CD14-positive monocyte (primary cell): ENCODE results near the gene PDE4C. TPM values are rescaled to one million over a fixed set of nuclear protein-coding genes. Genes with fewer than 3 reads are reported as not detected.

Experiments
- DNase-seq, 3 donors: peaks; one replicate each; pipeline ENCODE4 v3.0.0-alpha.2; 2011 to 2022
- H2AFZ ChIP-seq: 2 replicates; pipeline ENCODE4 v1.6.0; 2012; ENCODE audit warnings: mild to moderate bottlenecking, low read depth, low read length, inconsistent platforms; ENCODE audit not compliant: insufficient read depth, poor library complexity, severe bottlenecking
- H3K27ac ChIP-seq, 2 donors: 1 replicate in 1 of 2; 2 replicates in 1 of 2; pipeline ENCODE4 v1.5.1; 2012 to 2013; ENCODE audit warnings: low read length in 2 of 2, control low read depth in 1 of 2, inconsistent platforms in 1 of 2, low read depth in 1 of 2, mild to moderate bottlenecking in 1 of 2
- H3K27me3 ChIP-seq, 2 donors: one replicate each; pipeline versions ENCODE4 v1.6.0 to v1.6.1; 2011 to 2013; ENCODE audit warnings: low read length in 2 of 2; ENCODE audit not compliant: control insufficient read depth in 2 of 2, insufficient read depth in 2 of 2
- H3K36me3 ChIP-seq, 2 donors: replicated peaks in 1 of 2; 1 replicate in 1 of 2; 2 replicates in 1 of 2; pipeline versions ENCODE4 v1.5.1 to v1.6.1; 2012 to 2013; ENCODE audit warnings: low read length in 2 of 2, control low read depth in 1 of 2, inconsistent platforms in 1 of 2, mild to moderate bottlenecking in 1 of 2; ENCODE audit not compliant: insufficient read depth in 2 of 2, control insufficient read depth in 1 of 2
- H3K4me1 ChIP-seq, 2 donors: 1 replicate in 1 of 2; 2 replicates in 1 of 2; pipeline versions ENCODE4 v1.5.1 to v1.6.1; 2012 to 2013; ENCODE audit warnings: low read length in 2 of 2, control low read depth in 1 of 2, inconsistent platforms in 1 of 2, mild to moderate bottlenecking in 1 of 2, moderate library complexity in 1 of 2; ENCODE audit not compliant: insufficient read depth in 2 of 2, control insufficient read depth in 1 of 2
- H3K4me2 ChIP-seq: replicated peaks from 2 replicates; pipeline ENCODE3; 2012; ENCODE audit warnings: low read length, moderate library complexity, mild to moderate bottlenecking; ENCODE audit not compliant: poor library complexity, severe bottlenecking; ENCODE audit errors: extremely low read depth
- H3K4me3 ChIP-seq, 3 experiments: fragments of 200-600 bp in 1 of 3; sonication (generic) in 1 of 3; replicated peaks in 1 of 3; 1 replicate in 2 of 3; 2 replicates in 1 of 3; pipeline ENCODE4 v1.5.1; 2011 to 2013; ENCODE audit warnings: low read length in 3 of 3, mild to moderate bottlenecking in 3 of 3, control low read depth in 2 of 3, low read depth in 2 of 3, inconsistent platforms in 1 of 3, moderate library complexity in 1 of 3
- H3K79me2 ChIP-seq: 2 replicates; pipeline ENCODE4 v1.6.0; 2012; ENCODE audit warnings: mild to moderate bottlenecking, control low read depth, inconsistent platforms, low read length, moderate library complexity; ENCODE audit not compliant: insufficient read depth
- H3K9ac ChIP-seq: 2 replicates; pipeline ENCODE4 v1.6.0; 2017; ENCODE audit warnings: low read length, mild to moderate bottlenecking; ENCODE audit not compliant: insufficient read depth, poor library complexity, severe bottlenecking
- H3K9me3 ChIP-seq, 2 donors: replicated peaks in 1 of 2; 1 replicate in 1 of 2; 2 replicates in 1 of 2; pipeline versions ENCODE4 v1.5.1 to v1.6.1; 2012 to 2013; ENCODE audit warnings: low read length in 2 of 2, control low read depth in 1 of 2; ENCODE audit not compliant: control insufficient read depth in 1 of 2, insufficient read depth in 1 of 2
- H4K20me1 ChIP-seq: 2 replicates; pipeline ENCODE4 v1.6.0; 2012; ENCODE audit warnings: mild to moderate bottlenecking, low read length, control low read depth, moderate library complexity; ENCODE audit not compliant: insufficient read depth
- H3K27ac Mint-ChIP-seq, 7 donors: one replicate each; pipeline ENCODE4 v1.8.0; 2020; ENCODE audit warnings: mild to moderate bottlenecking in 7 of 7, mixed read lengths in 7 of 7, moderate library complexity in 6 of 7, inconsistent platforms in 2 of 7
- H3K27me3 Mint-ChIP-seq, 3 donors: one replicate each; pipeline ENCODE4 v1.8.0; 2021 to 2022; ENCODE audit warnings: low read depth in 3 of 3, mild to moderate bottlenecking in 3 of 3, mixed read lengths in 3 of 3, moderate library complexity in 3 of 3, inconsistent platforms in 1 of 3
- H3K36me3 Mint-ChIP-seq, 2 donors: one replicate each; pipeline ENCODE4 v1.8.0; 2020; ENCODE audit warnings: mixed read lengths in 2 of 2, inconsistent platforms in 1 of 2, mild to moderate bottlenecking in 1 of 2
- H3K4me1 Mint-ChIP-seq: one replicate; pipeline ENCODE4 v1.8.0; 2020; ENCODE audit warnings: mild to moderate bottlenecking, mixed read lengths
- H3K4me3 Mint-ChIP-seq, 2 donors: one replicate each; pipeline ENCODE4 v1.8.0; 2020; ENCODE audit warnings: mild to moderate bottlenecking in 2 of 2, mixed read lengths in 2 of 2, moderate library complexity in 1 of 2
- H3K9me3 Mint-ChIP-seq, 7 donors: one replicate each; pipeline ENCODE4 v1.8.0; 2020 to 2022; ENCODE audit warnings: mixed read lengths in 7 of 7, mild to moderate bottlenecking in 6 of 7, moderate library complexity in 6 of 7, inconsistent platforms in 2 of 7
- CTCF ChIP-seq: fragments of 200-600 bp; IDR thresholded peaks from one replicate; pipeline ENCODE4 v1.8.0; 2022; ENCODE audit warnings: antibody characterized with exemption, mild to moderate bottlenecking
- WGBS: methylation state at CpG from one replicate; pipeline ENCODE4 v1.1.5; 2013; ENCODE audit warnings: missing lambda C conversion rate; ENCODE audit not compliant: insufficient coverage; 5-methylcytosine and 5-hydroxymethylcytosine counted together
- intact Hi-C, 2 donors: fragments of 100-400 bp; cut with micrococcal nuclease; formaldehyde crosslinking; loops; one replicate each; pipeline versions ENCODE4 v1.15.0 to v1.15.1; 2023
- polyA plus RNA-seq, 3 donors: library from polyadenylated mRNA; depleted of rRNA in 1 of 3; unstranded in 2 of 3; stranded (reverse) in 1 of 3; fragments of 300-500 nt in 2 of 3; fragments of >200 nt in 1 of 3; fragmentation: Illumina TruSeq in 2 of 3; gene quantifications; 1 replicate in 2 of 3; 2 replicates in 1 of 3; pipeline ENCODE4 v1.2.3, GENCODE V29; 2012 to 2021

PDE4C gene
- polyA plus RNA-seq, 3 donors, result not detected

- H3K9me3 Mint-ChIP-seq, result no peaks in the 10 kb centered on the region
- WGBS, result 0% methylated on average over 41 of the region's 50 CpGs
- Histone ChIP-seq H3K9ac (peak within 1 kb of the TSS; percentile 73), H3K4me1 (peaks cover 23 to 29% of the 10 kb centered on the region in 2 donors), H4K20me1 (peaks cover 11% of the 10 kb centered on the region), H3K79me2 (peaks cover 5% of the 10 kb centered on the region), H3K27ac (peak within 1 kb of the TSS; percentile 70 to 85), H3K4me3 (peak within 1 kb of the TSS; percentile 51 to 89 (median 82)), H3K4me2 (peak within 1 kb of the TSS; percentile 96), H3K36me3 (peaks cover 0 to 13% of the 10 kb centered on the region in 2 donors), H2AFZ (peak within 1 kb of the TSS; percentile 91), H3K27me3 (peaks cover 0 to 10% of the 10 kb centered on the region in 2 donors), H3K9me3 (no peaks in the 10 kb centered on the region)
- peaks cover 24% of the 10 kb centered on the region for H3K4me1 Mint-ChIP-seq
- H3K4me3 Mint-ChIP-seq, result peak within 1 kb of the TSS; percentile 90 to 94
- intact Hi-C loops, result loop anchor here (10.0 kb wide), 2 partner anchors 49 to 211 kb away; partner anchors contain the start of genes PIK3R2 (in 1 of the 2) and SSBP4 (in 1 of the 2)
- H3K27me3 Mint-ChIP-seq, result peaks cover 17 to 27% (median 23%) of the 10 kb centered on the region in 3 donors
- H3K36me3 Mint-ChIP-seq, result peaks cover 25 to 30% of the 10 kb centered on the region in 2 donors
- TF ChIP-seq CTCF, result no peak
- peak; percentile 100 for DNase-seq
- H3K27ac Mint-ChIP-seq, result peak within 1 kb of the TSS; percentile 94 to 98 (median 97)
Observed at GRCh38 chr19:18203863-18204393, 22.3 kb downstream of the PDE4C start, which contains the start of gene RAB3A. RAB3A (minus strand) TSS chr19:18204042; CDS start chr19:18202740, 1,302 bp downstream.

- Histone ChIP-seq H3K36me3 (peaks cover 3 to 18% of the 10 kb centered on the region in 2 donors), H4K20me1 (peaks cover 11% of the 10 kb centered on the region), H3K27ac (peak overlapping the region in 1 of 2 donors; percentile 66), H3K4me3 (peak overlapping the region; percentile 51 to 89 (median 82)), H3K9ac (peak overlapping the region; percentile 47), H3K79me2 (peaks cover 5% of the 10 kb centered on the region), H2AFZ (peak overlapping the region; percentile 85), H3K9me3 (no peaks in the 10 kb centered on the region), H3K4me1 (peaks cover 23 to 29% of the 10 kb centered on the region in 2 donors), H3K27me3 (peaks cover 0 to 10% of the 10 kb centered on the region in 2 donors), H3K4me2 (peak overlapping the region; percentile 96)
- peak in 1 of 3 donors; percentile 51 for DNase-seq
- intact Hi-C loops, result loop anchor here (10.0 kb wide), 2 partner anchors 49 to 211 kb away; partner anchors contain the start of genes PIK3R2 (in 1 of the 2) and SSBP4 (in 1 of the 2)
- peak overlapping the region; percentile 74 to 95 (median 87) for H3K27ac Mint-ChIP-seq
- no peaks in the 10 kb centered on the region for H3K9me3 Mint-ChIP-seq
- peaks cover 12 to 27% (median 20%) of the 10 kb centered on the region in 3 donors for H3K27me3 Mint-ChIP-seq
- 0% methylated on average over 24 of the region's 38 CpGs for WGBS
- H3K4me3 Mint-ChIP-seq, result peak overlapping the region; percentile 90 to 93
- peaks cover 24% of the 10 kb centered on the region for H3K4me1 Mint-ChIP-seq
- no peak for TF ChIP-seq CTCF
- H3K36me3 Mint-ChIP-seq, result peaks cover 30 to 34% of the 10 kb centered on the region in 2 donors
Observed at GRCh38 chr19:18203408-18203862, 22.8 kb downstream of the PDE4C start.
